NCI-H446 (cell line): ENCODE data around the gene SLC44A1.
A peak's percentile ranks its signal among the peaks of the same experiment; 100 is the strongest.

Experiments used
- DNase-seq, 2 experiments: peaks; one replicate each; lab custom pipeline; 2025; lab: John Stamatoyannopoulos, UW

The SLC44A1 gene

GRCh38 chr9:105273731-105274130, 29.3 kb downstream of the SLC44A1 start:
- DNase-seq = no peak

GRCh38 chr9:105275111-105275510, 30.7 kb downstream of the SLC44A1 start:
- DNase-seq = no peak

- DNase-seq = no peak
Observed at GRCh38 chr9:105275938-105276337, 31.5 kb downstream of the SLC44A1 start.

GRCh38 chr9:105278751-105279150, 34.3 kb downstream of the SLC44A1 start:
- DNase-seq = peak; percentile 6 to 35

GRCh38 chr9:105280691-105281090, 36.2 kb downstream of the SLC44A1 start:
- DNase-seq = no peak

GRCh38 chr9:105281272-105281671, 36.8 kb downstream of the SLC44A1 start:
- no peak for DNase-seq

- DNase-seq = no peak
Observed at GRCh38 chr9:105281926-105282325, 37.5 kb downstream of the SLC44A1 start.

GRCh38 chr9:105282870-105283621, 38.6 kb downstream of the SLC44A1 start:
- DNase-seq = no peak

- DNase-seq = no peak
Observed at GRCh38 chr9:105283795-105284194, 39.3 kb downstream of the SLC44A1 start.

- no peak for DNase-seq
Observed at GRCh38 chr9:105284463-105284862, 40.0 kb downstream of the SLC44A1 start.

GRCh38 chr9:105286098-105286497, 41.6 kb downstream of the SLC44A1 start:
- no peak for DNase-seq

GRCh38 chr9:105289305-105289704, 44.9 kb downstream of the SLC44A1 start:
- DNase-seq = no peak

GRCh38 chr9:105290418-105290817, 46.0 kb downstream of the SLC44A1 start:
- no peak for DNase-seq

GRCh38 chr9:105290954-105291353, 46.5 kb downstream of the SLC44A1 start:
- DNase-seq = no peak

GRCh38 chr9:105291422-105291859, 47.0 kb downstream of the SLC44A1 start:
- no peak for DNase-seq

- no peak for DNase-seq
Observed at GRCh38 chr9:105291938-105292337, 47.5 kb downstream of the SLC44A1 start.

- no peak for DNase-seq
Observed at GRCh38 chr9:105293408-105293807, 49.0 kb downstream of the SLC44A1 start.

GRCh38 chr9:105295201-105295550, 50.7 kb downstream of the SLC44A1 start:
- DNase-seq = no peak

- no peak for DNase-seq
Observed at GRCh38 chr9:105295986-105296385, 51.5 kb downstream of the SLC44A1 start.

- DNase-seq = no peak
Observed at GRCh38 chr9:105296445-105296844, 52.0 kb downstream of the SLC44A1 start.

GRCh38 chr9:105296877-105297287, 52.4 kb downstream of the SLC44A1 start:
- no peak for DNase-seq

GRCh38 chr9:105297442-105298075, 53.1 kb downstream of the SLC44A1 start:
- no peak for DNase-seq

GRCh38 chr9:105299190-105299854, 54.9 kb downstream of the SLC44A1 start:
- DNase-seq = no peak
